Heart right ventricle (tissue), 16 donors: ENCODE measurements around the gene ZNF778. TPM values are rescaled to one million over a fixed set of nuclear protein-coding genes. Genes with fewer than 3 reads are reported as not detected.

Experiments
- ATAC-seq, 8 donors: fragments of 200-7000 bp; cut with Tn5 transposase; one replicate each; pipeline ENCODE4 v1.9.1; 2020; ENCODE audit warnings: mild to moderate bottlenecking in 8 of 8, moderate library complexity in 8 of 8, moderate number of reproducible peaks in 1 of 8
- DNase-seq, 2 donors: peaks; one replicate each; pipeline ENCODE4 v3.0.0-alpha.2; 2020
- H3K27ac ChIP-seq, 10 donors: fragments of 200-600 bp; sonication (generic) in 2 of 10; one replicate each; pipeline versions ENCODE4 v1.5.0 to v1.8.0; 2020 to 2022; ENCODE audit warnings: mild to moderate bottlenecking in 3 of 10
- H3K27me3 ChIP-seq, 7 donors: fragments of 200-600 bp; one replicate each; pipeline ENCODE4 v1.8.0; 2021 to 2022; ENCODE audit warnings: mild to moderate bottlenecking in 2 of 7
- H3K36me3 ChIP-seq, 9 donors: fragments of 200-600 bp; sonication (generic) in 1 of 9; one replicate each; pipeline versions ENCODE4 v1.5.0 to v1.8.0; 2020 to 2022; ENCODE audit warnings: mild to moderate bottlenecking in 2 of 9
- H3K4me1 ChIP-seq, 9 donors: fragments of 200-600 bp; sonication (generic) in 1 of 9; one replicate each; pipeline versions ENCODE4 v1.5.0 to v1.8.0; 2020 to 2022; ENCODE audit warnings: mild to moderate bottlenecking in 4 of 9
- H3K4me3 ChIP-seq, 10 donors: fragments of 200-600 bp; sonication (generic) in 2 of 10; one replicate each; pipeline versions ENCODE4 v1.5.0 to v1.8.0; 2020 to 2022; ENCODE audit warnings: mild to moderate bottlenecking in 7 of 10, moderate library complexity in 2 of 10
- H3K9me3 ChIP-seq, 11 donors: fragments of 200-600 bp in 10 of 11; sonication (generic) in 2 of 11; one replicate each; pipeline versions ENCODE4 v1.5.0 to v1.8.0; 2013 to 2022; ENCODE audit warnings: mild to moderate bottlenecking in 2 of 11, control low read depth in 1 of 11, moderate library complexity in 1 of 11
- WGBS, 2 donors: extraction: QIAGEN DNeasy Blood & Tissue Kit; methylation state at CpG; one replicate each; pipeline ENCODE4 v1.1.7; 2013; ENCODE audit warnings: inconsistent platforms in 1 of 2; 5-methylcytosine and 5-hydroxymethylcytosine counted together
- intact Hi-C, 10 donors: fragments of 100-400 bp; cut with DNase I; formaldehyde crosslinking; loops; one replicate each; pipeline versions ENCODE4 v1.11.1 to v1.14.2; 2022
- polyA plus RNA-seq, 2 donors: library from polyadenylated mRNA; stranded (reverse); fragments of 200-250 nt; gene quantifications; one replicate each; pipeline ENCODE4 v1.2.3, GENCODE V29; 2013
- total RNA-seq, 10 donors: library from RNA; stranded (reverse); fragmentation: NEBNext Ultra II Directional in 3 of 10; extraction: Animal tissue kit (Norgen Biotek cat#: 25700) in 3 of 10; gene quantifications; one replicate each; pipeline versions ENCODE4 v1.2.1 to v1.2.4, GENCODE V29; 2021 to 2023
- TF ChIP-seq, protein P1 (sequence below), 9 donors: fragments of 200-600 bp; sonication (generic) in 2 of 9; IDR thresholded peaks; one replicate each; pipeline versions ENCODE4 v1.5.0 to v1.8.0; 2021 to 2022; ENCODE audit warnings: antibody characterized with exemption in 9 of 9, mild to moderate bottlenecking in 5 of 9, moderate library complexity in 1 of 9
- donor health status: Arrhythmogenic right ventricular cardiomyopathy.
- donor health status: ischemic (EF 13 %, LVEDD 7.1; RV severe dilation, severe dysfunction).
- donor health status: healthy with polysubstance abuse.
- donor health status: DM: no; HTN: yes; CAD: no.
- donor health status: DM: no; HTN: no; CAD: no.
- donor health status: ischemic (EF 25% LVEDD 6.9; RV normal size, moderate dysfunction).
- donor health status: ischemic (EF 25% LVEDD 5.7; RV mildly dilated, moderate dysfunction).
- donor health status: healthy.
- donor health status: DM: yes; HTN: yes; CAD: no.
- donor health status: Ischemic cardiomyopathy.
- donor health status: ischemic (EF 35%, LVEDD 5.7; RV mildly dilated, moderate dysfunction).
- donor health status: nonischemic (EF 11% LVEDD 7.7; RV severe dilation, severe dysfunction).
- donor health status: DM: yes; HTN: yes; CAD: no.
- donor health status: PGD.
- donor health status: ischemic (EF 29% LVEDD 5.4; RV normal size, mild dysfunction).
- donor health status: nonischemic (EF 23%, LVEDD 6.1; RV moderate dilation, normal function).

The ZNF778 gene
- total and polyA plus RNA-seq, 12 donors, result 1.7 to 11.3 (median 8.2) TPM

DNA sequence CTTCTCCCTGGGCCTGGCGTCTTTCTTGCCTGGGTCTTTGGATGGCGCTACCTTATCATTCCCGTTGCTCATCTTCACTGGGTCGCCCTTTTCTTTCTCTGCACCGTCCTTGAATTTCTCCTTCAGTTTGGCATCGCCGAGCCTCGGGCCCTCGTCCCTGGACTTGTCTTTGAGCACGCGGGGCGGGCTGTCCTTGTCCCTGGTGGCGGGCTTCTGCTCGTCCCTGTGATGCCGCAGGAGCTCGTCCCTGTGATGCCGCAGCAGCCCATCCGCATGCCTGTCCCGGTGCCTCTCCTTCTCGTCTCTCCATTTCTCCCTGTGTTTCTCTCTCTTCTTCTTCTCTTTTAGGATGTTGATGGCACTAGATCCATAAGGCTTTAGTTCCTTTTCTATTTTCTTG is 64.3 kb downstream of the ZNF778 start:
- H3K9me3 ChIP-seq, result no peaks in the 10 kb centered on the region
- intact Hi-C loops, result no loop called here
- TF ChIP-seq, protein P1, sequence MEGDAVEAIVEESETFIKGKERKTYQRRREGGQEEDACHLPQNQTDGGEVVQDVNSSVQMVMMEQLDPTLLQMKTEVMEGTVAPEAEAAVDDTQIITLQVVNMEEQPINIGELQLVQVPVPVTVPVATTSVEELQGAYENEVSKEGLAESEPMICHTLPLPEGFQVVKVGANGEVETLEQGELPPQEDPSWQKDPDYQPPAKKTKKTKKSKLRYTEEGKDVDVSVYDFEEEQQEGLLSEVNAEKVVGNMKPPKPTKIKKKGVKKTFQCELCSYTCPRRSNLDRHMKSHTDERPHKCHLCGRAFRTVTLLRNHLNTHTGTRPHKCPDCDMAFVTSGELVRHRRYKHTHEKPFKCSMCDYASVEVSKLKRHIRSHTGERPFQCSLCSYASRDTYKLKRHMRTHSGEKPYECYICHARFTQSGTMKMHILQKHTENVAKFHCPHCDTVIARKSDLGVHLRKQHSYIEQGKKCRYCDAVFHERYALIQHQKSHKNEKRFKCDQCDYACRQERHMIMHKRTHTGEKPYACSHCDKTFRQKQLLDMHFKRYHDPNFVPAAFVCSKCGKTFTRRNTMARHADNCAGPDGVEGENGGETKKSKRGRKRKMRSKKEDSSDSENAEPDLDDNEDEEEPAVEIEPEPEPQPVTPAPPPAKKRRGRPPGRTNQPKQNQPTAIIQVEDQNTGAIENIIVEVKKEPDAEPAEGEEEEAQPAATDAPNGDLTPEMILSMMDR (IDR thresholded peaks at IDR 0.05), result no peak
- 95 to 98% methylated on average over 20 of the region's 20 CpGs for WGBS, 2 donors
- peaks cover 0 to 96% (median 51%) of the 10 kb centered on the region in 9 donors for H3K36me3 ChIP-seq
- no peak for DNase-seq
- no peak overlapping the region for H3K27ac ChIP-seq
- peaks cover 0 to 8% (median 0%) of the 10 kb centered on the region in 9 donors for H3K4me1 ChIP-seq
- no peak for ATAC-seq
- H3K4me3 ChIP-seq, result no peak overlapping the region
- no peaks in the 10 kb centered on the region for H3K27me3 ChIP-seq

DNA sequence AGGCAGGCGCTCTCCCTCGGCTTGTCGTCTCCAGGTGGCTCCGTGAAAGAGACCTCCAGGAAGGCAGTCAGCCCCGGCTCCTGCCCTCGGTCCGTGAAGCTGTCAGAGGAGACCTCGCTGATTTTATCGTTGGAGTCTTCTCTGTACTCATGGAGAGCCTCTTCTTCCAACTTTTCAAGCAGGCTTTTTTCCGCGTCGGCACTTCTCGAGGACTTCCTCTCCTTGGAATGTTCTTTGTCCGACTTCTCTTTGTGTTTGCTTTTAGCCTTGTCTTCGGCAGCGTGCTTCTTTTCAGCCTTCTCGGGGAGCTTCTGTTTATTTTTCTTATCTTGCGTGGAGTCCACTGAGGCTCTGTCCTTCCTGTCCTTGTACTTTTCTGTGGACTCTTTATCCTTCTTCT is 65.0 kb downstream of the ZNF778 start:
- ATAC-seq (no peak), DNase-seq (no peak)
- Histone ChIP-seq H3K4me1 (peaks cover 0 to 8% (median 0%) of the 10 kb centered on the region in 9 donors), H3K27ac (no peak overlapping the region), H3K4me3 (no peak overlapping the region), H3K27me3 (no peaks in the 10 kb centered on the region), H3K36me3 (peaks cover 0 to 96% (median 54%) of the 10 kb centered on the region in 9 donors), H3K9me3 (no peaks in the 10 kb centered on the region)
- 80 to 89% methylated on average over 18 of the region's 18 CpGs for WGBS, 2 donors
- TF ChIP-seq, protein P1 (IDR thresholded peaks at IDR 0.05), result no peak
- intact Hi-C loops, result no loop called here

DNA sequence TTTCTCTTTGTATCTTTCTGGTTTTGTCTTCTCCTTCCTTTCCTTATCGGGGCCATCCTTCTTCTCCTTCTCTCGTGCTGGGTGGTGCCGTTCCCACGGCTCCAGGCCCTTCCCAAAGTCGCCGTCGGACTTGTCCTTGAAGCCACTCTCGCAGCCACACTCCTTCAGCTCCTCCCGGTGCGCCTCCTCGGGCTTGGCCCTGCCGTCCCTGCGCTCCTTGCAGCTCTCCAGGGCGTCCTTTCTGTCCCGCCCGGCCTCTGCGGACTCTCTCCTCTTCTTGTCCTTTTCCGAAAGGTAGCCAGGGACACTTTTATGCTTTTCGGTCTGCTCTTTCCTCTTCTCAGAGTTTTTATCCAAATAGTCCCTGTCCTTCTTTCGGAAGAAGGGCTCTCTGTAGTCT is 65.9 kb downstream of the ZNF778 start:
- ATAC-seq, result no peak
- intact Hi-C loops, result no loop called here
- no peak for DNase-seq
- 86 to 91% methylated on average over 20 of the region's 20 CpGs for WGBS, 2 donors
- no peak overlapping the region for H3K4me3 ChIP-seq
- no peaks in the 10 kb centered on the region for H3K4me1 ChIP-seq
- no peak overlapping the region for H3K27ac ChIP-seq
- peaks cover 0 to 96% (median 64%) of the 10 kb centered on the region in 9 donors for H3K36me3 ChIP-seq
- no peaks in the 10 kb centered on the region for H3K9me3 ChIP-seq
- H3K27me3 ChIP-seq, result no peaks in the 10 kb centered on the region
- TF ChIP-seq, protein P1 (IDR thresholded peaks at IDR 0.05), result no peak

DNA sequence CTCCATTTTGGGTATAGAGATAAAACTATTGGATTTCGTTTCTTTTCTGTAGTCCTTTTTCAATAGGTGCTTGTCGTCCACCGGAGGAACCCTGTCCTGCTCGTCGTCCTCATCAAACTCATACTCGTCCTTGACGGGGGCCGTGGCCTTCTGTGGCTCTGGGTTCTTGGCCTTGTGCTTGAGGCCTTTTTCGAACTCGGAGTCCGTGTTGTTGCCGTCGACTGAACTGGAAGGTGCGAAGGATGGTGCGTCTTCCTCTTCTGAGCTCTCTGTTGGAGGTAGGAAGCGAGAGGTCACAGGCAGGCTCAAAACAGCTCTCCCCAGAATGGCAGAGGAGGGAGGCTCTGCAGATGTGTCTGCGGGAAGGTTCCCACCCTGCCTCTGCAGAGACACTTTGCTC is 67.9 kb downstream of the ZNF778 start:
- intact Hi-C loops, result no loop called here
- Histone ChIP-seq H3K27ac (no peak overlapping the region), H3K27me3 (no peaks in the 10 kb centered on the region), H3K9me3 (no peaks in the 10 kb centered on the region), H3K4me1 (peaks cover 0 to 8% (median 0%) of the 10 kb centered on the region in 9 donors), H3K36me3 (peaks cover 0 to 95% (median 63%) of the 10 kb centered on the region in 9 donors), H3K4me3 (no peak overlapping the region)
- TF ChIP-seq, protein P1 (IDR thresholded peaks at IDR 0.05), result no peak
- DNase-seq (no peak), ATAC-seq (no peak)
- 90 to 94% methylated on average over 17 of the region's 17 CpGs for WGBS, 2 donors
